Activated naive CD4-positive, alpha-beta T cell treated with anti-CD3 and anti-CD28 coated beads, Interleukin-2, amount 50 U/mL, for 72 hours (primary cell): ENCODE measurements around the gene PANK4. TPM values are rescaled to one million over a fixed set of nuclear protein-coding genes. Genes with fewer than 3 reads are reported as not detected.
A peak's percentile ranks its signal among the peaks of the same experiment; 100 is the strongest.
"Not testable (repeated sequence)": the region's sequence is repeated elsewhere in the genome, so short reads cannot be mapped to it uniquely, and the experiment has no call there.

ENCODE experiments used
- ATAC-seq, 2 donors: fragments of 150-1000 bp; cut with Tn5 transposase; 2 replicates each; pipeline ENCODE4 v1.10.0; 2021; ENCODE audit warnings: mild to moderate bottlenecking in 2 of 2, moderate library complexity in 2 of 2
- DNase-seq, 2 donors: peaks; one replicate each; pipeline ENCODE4 v3.0.0; 2021 to 2022; ENCODE audit warnings: low spot score in 2 of 2
- H3K27ac Mint-ChIP-seq, 2 donors: one replicate each; pipeline ENCODE4 v1.8.0; 2022; ENCODE audit warnings: mild to moderate bottlenecking in 2 of 2, mixed read lengths in 2 of 2
- H3K36me3 Mint-ChIP-seq, 2 donors: one replicate each; pipeline ENCODE4 v1.8.0; 2022; ENCODE audit warnings: mixed read lengths in 2 of 2
- H3K9me3 Mint-ChIP-seq, 2 donors: one replicate each; pipeline ENCODE4 v1.8.0; 2022; ENCODE audit warnings: mixed read lengths in 2 of 2
- total RNA-seq, 2 donors: library from RNA; stranded (reverse); gene quantifications; one replicate each; pipeline ENCODE4 v1.2.3, GENCODE V29; 2022

The PANK4 gene
- total RNA-seq, 2 donors from 2014 or later = 45.7 to 79.7 TPM

DNA sequence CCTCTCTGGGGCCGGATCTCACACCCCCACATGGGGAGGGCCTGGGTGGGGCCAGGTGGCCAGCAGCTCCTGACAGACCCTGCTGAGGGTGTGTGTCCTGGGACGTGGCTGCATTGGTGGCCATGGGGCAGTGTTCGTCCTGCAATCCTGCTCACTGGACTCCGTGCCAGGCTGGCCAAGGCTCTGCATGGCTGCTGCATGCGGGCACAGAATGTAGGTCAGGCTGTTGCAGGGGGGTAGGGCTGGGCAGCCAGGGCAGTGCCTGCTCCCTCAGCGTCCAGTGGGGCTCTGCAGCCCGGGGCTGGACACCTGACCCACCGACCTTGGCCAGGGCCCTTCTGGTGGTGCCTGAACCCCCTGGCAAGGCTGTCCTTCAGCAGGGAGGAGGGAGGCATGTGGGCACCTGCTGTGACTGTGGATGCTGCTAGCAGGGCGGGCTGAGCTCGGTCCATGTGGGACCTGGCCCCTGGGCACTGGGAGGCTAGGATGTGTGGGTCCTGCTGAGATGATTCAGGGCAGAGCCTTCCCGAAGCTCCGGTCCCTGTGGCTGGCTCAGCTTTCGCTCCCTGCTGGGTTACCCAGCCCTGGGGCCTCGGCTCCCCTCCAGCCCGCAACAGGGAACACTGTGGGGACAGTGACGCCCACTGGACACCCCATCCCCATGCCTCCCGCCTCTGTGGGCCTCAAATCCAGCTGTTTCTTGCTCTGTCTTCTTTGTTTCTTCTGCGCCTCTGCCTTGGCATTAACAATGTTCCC, 65.2 kb downstream of the PANK4 start:
- ATAC-seq (no peak), DNase-seq (no peak)
- Mint-ChIP-seq H3K9me3 (no peaks in the 10 kb centered on the region), H3K36me3 (no peaks in the 10 kb centered on the region), H3K27ac (no peak overlapping the region)

DNA sequence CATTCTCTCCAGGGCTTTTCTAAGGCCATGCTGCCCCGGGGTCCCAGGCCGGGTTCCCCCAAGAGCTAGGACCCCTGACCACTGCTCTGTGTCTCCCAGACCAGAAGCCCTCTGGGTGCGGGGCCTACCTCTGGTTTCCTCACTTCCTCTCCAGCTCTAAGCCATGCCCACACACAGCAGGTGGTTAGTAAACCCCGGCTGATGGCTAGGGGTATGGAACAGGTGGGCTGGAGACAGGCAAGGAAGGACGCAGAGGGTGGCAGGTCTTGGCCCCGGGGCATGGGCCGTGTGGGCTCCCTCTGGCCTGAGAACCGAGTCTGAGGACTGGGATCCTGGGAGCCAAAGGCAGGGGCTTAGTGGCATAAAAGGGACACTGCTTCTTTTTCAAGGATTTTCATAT, 66.2 kb downstream of the PANK4 start:
- no peak for DNase-seq

DNA sequence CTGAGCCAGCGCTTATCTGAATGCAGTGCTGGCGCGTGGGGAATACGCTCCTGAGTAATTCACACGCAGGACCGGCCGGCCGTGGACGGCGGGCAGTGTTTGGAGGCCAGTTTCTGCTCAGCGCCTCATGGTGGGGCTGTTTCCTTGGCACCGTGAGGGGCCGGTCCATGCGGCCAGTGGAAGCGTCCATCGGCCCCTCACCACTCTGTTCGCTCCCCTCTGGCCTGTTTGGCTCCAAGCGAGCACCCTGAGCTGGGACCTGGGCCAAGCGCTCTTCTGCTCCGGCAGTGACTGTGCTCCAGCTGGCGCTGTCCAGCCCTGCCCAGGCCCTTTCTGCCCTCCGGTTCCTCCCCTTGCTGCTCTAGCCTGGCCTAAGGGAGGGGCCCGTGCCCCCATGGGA, 66.6 kb downstream of the PANK4 start:
- ATAC-seq = no peak
- Mint-ChIP-seq H3K27ac (peak overlapping the region in 1 of 2 donors; percentile 60), H3K9me3 (no peaks in the 10 kb centered on the region), H3K36me3 (no peaks in the 10 kb centered on the region)
- DNase-seq = no peak

More for the DNA sequence above, 66.2 kb downstream of the PANK4 start:
- H3K36me3 Mint-ChIP-seq = no peaks in the 10 kb centered on the region
- no peaks in the 10 kb centered on the region for H3K9me3 Mint-ChIP-seq
- no peak for ATAC-seq
- H3K27ac Mint-ChIP-seq = peak overlapping the region in 1 of 2 donors; percentile 60

DNA sequence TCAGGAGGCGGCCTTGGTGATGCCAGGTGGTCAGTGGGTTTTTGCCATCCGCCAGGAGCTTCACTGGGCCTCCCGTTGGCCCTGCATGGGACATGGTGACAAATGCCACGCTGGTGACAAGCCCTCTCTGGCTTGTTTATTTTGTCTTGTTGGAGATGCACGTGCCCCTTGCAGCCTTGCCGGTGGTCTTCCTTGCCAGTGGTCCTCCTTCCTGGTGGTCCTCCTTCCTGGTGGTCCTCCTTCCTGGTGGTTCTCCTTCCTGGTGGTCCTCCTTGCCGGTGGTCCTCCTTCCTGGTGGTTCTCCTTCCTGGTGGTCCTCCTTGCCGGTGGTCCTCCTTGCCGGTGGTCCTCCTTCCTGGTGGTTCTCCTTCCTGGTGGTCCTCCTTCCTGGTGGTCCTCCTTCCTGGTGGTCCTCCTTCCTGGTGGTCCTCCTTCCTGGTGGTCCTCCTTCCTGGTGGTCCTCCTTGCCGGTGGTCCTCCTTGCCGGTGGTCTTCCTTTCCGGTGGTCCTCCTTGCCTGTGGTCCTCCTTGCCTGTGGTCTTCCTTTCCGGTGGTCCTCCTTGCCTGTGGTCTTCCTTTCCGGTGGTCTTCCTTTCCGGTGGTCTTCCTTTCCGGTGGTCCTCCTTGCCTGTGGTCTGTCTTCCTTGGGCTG, 67.2 kb downstream of the PANK4 start:
- H3K9me3 Mint-ChIP-seq, ATAC-seq, H3K36me3 Mint-ChIP-seq, DNase-seq: not testable (repeated sequence)
- peak overlapping the region in 1 of 2 donors; percentile 60 for H3K27ac Mint-ChIP-seq

DNA sequence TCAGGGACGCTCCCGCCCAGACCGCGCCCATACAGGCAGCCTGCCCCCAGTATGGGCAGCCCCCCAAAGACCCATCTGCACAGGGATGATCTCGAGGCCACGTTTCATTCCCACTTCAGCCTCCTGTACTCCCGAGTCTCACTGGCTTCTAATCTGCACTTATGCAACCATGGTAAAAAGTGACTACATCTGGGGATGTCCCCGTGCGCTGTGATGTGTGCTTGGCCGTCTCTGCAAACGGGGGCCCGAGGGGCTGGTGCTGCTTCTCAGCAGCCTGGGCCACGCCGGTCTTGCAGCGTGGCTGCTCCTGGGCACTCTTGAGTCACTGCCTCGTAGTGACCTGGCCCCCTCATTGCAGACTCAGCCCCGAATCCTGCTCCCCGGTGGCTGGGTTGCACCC, 67.7 kb downstream of the PANK4 start:
- ATAC-seq (no peak), DNase-seq (no peak)
- H3K36me3 Mint-ChIP-seq = no peaks in the 10 kb centered on the region
- no peaks in the 10 kb centered on the region for H3K9me3 Mint-ChIP-seq
- H3K27ac Mint-ChIP-seq = no peak overlapping the region

Other genes starting within 250 kb of the PANK4 start
- 1 to 10 TPM; 2.0 to 5.7 TPM for gene MORN1, start 135.0 kb downstream of the PANK4 start, total RNA-seq
- gene RER1, start 134.8 kb downstream of the PANK4 start, total RNA-seq = 100 to 1,000 TPM; 102 to 135 TPM
- gene PEX10, start 114.0 kb downstream of the PANK4 start, total RNA-seq = 10 to 100 TPM in 1 of 2 donors, 1 to 10 TPM in 1; 4.7 to 17.0 TPM
- 1 to 10 TPM; 6.9 to 7.1 TPM for gene PLCH2, start 50.3 kb downstream of the PANK4 start, total RNA-seq
- under 1 TPM in 1 of 2 donors, not detected in 1; 0.19 TPM for gene HES5, start 3.7 kb upstream of the PANK4 start, total RNA-seq
- gene TNFRSF14, start 29.8 kb upstream of the PANK4 start, total RNA-seq = 100 to 1,000 TPM; 124 to 183 TPM
- 10 to 100 TPM; 34.7 to 38.8 TPM for gene PRXL2B, start 60.2 kb upstream of the PANK4 start, total RNA-seq
- 1 to 10 TPM; 1.4 to 2.5 TPM for gene MMEL1, start 106.4 kb upstream of the PANK4 start, total RNA-seq